AG04449 (cell line): ENCODE data around the gene KRTAP9-3.
"Not testable (repeated sequence)": the region's sequence is repeated elsewhere in the genome, so short reads cannot be mapped to it uniquely, and the experiment has no call there.

Experiments
- CTCF ChIA-PET: fragments of 350-600 bp; formaldehyde crosslinking; extraction: SDS; loops from one replicate; lab custom pipeline; 2021; ENCODE audit warnings: antibody characterized with exemption; lab: Yijun Ruan, JAX
- POLR2A ChIA-PET: fragments of 400-600, 350-600 bp; formaldehyde crosslinking; extraction: SDS; loops from one replicate; lab custom pipeline; 2020; ENCODE audit warnings: antibody characterized with exemption, inconsistent platforms; lab: Yijun Ruan, JAX
- DNase-seq: peaks from one replicate; pipeline ENCODE4 v3.0.0-alpha.2; 2010; ENCODE audit warnings: low read depth, low spot score
- H3K4me3 ChIP-seq: 2 replicates; pipeline ENCODE4 v1.5.1; 2011; ENCODE audit warnings: low read depth, mild to moderate bottlenecking, control low read depth, low read length
- TF ChIP-seq, protein P1 (sequence below): IDR thresholded peaks from one replicate; pipeline ENCODE4 v1.5.1; 2011; ENCODE audit warnings: mild to moderate bottlenecking, moderate library complexity, low read length, control low read depth, inconsistent platforms; ENCODE audit not compliant: insufficient read depth; ENCODE audit errors: missing control alignments

The KRTAP9-3 gene

GRCh38 chr17:41232399-41233105 is at the start of gene KRTAP9-3:
Gene KRTAP9-3 (plus strand): TSS chr17:41232449. CDS start chr17:41232502, 53 bp downstream.
- POLR2A ChIA-PET, CTCF ChIA-PET: not testable (repeated sequence)

GRCh38 chr17:41184480-41184961 is 47.7 kb upstream of the KRTAP9-3 start, which contains the start of gene KRTAP4-1:
Gene KRTAP4-1 (minus strand): TSS chr17:41184911. CDS start chr17:41184854, 57 bp downstream.
- TF ChIP-seq, protein P1, sequence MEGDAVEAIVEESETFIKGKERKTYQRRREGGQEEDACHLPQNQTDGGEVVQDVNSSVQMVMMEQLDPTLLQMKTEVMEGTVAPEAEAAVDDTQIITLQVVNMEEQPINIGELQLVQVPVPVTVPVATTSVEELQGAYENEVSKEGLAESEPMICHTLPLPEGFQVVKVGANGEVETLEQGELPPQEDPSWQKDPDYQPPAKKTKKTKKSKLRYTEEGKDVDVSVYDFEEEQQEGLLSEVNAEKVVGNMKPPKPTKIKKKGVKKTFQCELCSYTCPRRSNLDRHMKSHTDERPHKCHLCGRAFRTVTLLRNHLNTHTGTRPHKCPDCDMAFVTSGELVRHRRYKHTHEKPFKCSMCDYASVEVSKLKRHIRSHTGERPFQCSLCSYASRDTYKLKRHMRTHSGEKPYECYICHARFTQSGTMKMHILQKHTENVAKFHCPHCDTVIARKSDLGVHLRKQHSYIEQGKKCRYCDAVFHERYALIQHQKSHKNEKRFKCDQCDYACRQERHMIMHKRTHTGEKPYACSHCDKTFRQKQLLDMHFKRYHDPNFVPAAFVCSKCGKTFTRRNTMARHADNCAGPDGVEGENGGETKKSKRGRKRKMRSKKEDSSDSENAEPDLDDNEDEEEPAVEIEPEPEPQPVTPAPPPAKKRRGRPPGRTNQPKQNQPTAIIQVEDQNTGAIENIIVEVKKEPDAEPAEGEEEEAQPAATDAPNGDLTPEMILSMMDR, result no peak
- DNase-seq, result no peak
- ChIA-PET POLR2A (no interaction called here), CTCF (interaction anchor here (1.4 kb wide), 1 partner anchor 25 kb away, joined by 4 read pairs; no protein-coding TSS in a partner anchor)
- H3K4me3 ChIP-seq, result no peak within 1 kb of the TSS

More at GRCh38 chr17:41232399-41233105, at the start of gene KRTAP9-3:
- not testable (repeated sequence) for DNase-seq, H3K4me3 ChIP-seq

DNA sequence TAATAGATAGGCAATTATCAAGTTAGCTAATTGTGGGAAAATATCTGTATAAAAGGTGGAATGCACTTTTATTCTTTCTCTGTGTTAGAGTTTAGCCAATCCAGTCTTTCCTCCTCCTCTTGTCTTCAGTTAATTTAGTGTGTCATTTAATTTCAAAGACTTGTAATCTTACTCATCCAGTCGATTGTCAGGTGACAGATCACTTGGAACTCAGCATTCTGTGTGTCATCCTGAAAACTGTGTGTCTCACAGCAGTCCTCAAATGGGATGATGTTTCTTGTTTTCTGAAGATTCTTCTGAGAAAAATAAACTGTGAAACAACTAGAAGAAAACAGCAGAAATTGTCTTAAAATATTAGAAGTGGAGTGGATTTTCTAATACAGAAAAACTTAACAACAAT is 47.2 kb upstream of the KRTAP9-3 start:
- POLR2A ChIA-PET, result no interaction called here
- CTCF ChIA-PET, result interaction anchor here (1.4 kb wide), 1 partner anchor 25 kb away, joined by 4 read pairs; no protein-coding TSS in a partner anchor
- H3K4me3 ChIP-seq, result no peak overlapping the region
- no peak for DNase-seq
- TF ChIP-seq, protein P1, result no peak

DNA sequence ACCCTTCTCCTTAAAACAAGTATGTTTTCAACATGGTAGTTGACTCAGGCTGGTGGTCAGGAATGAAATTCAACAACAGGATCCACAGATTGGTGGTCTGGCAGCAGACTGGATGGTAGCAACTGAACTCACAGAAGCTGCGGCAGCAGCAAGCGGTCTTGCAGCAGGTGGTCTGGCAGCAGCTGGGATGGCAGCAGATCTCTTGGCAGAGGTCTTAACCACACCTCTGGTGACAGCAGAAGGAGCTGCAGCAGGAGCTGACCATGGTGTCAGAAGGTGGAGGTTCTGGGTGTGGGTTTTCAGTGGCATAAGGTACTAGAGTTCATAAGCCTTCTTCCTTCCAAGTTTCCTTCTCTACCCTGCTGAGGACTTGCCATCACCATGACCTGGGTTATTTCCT is 45.4 kb upstream of the KRTAP9-3 start:
- CTCF ChIA-PET, result interaction anchor here (1.5 kb wide), 1 partner anchor 9 kb away, joined by 5 read pairs; the partner anchor contains the start of gene KRTAP4-2
- POLR2A ChIA-PET, result no interaction called here

GRCh38 chr17:41189837-41190318 is 42.4 kb upstream of the KRTAP9-3 start, which contains the start of gene KRTAP9-1:
Gene KRTAP9-1 (plus strand): TSS chr17:41189887. CDS start chr17:41189887, 0 bp downstream.
- H3K4me3 ChIP-seq, POLR2A ChIA-PET, CTCF ChIA-PET, DNase-seq: not testable (repeated sequence)

More for the DNA sequence above, 45.4 kb upstream of the KRTAP9-3 start:
- H3K4me3 ChIP-seq, result no peak overlapping the region
- DNase-seq, result no peak
- TF ChIP-seq, protein P1, result no peak

- TF ChIP-seq, protein P1, result no peak
- ChIA-PET CTCF (no interaction called here), POLR2A (no interaction called here)
- no peak overlapping the region for H3K4me3 ChIP-seq
- no peak for DNase-seq
Observed at GRCh38 chr17:41190328-41190727, 41.9 kb upstream of the KRTAP9-3 start.

- no peak for DNase-seq
- CTCF ChIA-PET, result interaction anchor here (1.5 to 1.9 kb wide), 2 partner anchors 133 to 353 kb away, joined by 3 to 6 read pairs; no protein-coding TSS in a partner anchor
- TF ChIP-seq, protein P1, result no peak
- POLR2A ChIA-PET, result interaction anchor here (1.0 kb wide), 1 partner anchor 17 kb away, joined by 3 read pairs; no protein-coding TSS in a partner anchor
- H3K4me3 ChIP-seq, result no peak overlapping the region
Observed at GRCh38 chr17:41196068-41196467, 36.2 kb upstream of the KRTAP9-3 start.
